Esophagus muscularis mucosa (tissue), 4 donors: ENCODE results near the gene KCNN1. TPM values are rescaled to one million over a fixed set of nuclear protein-coding genes. Genes with fewer than 3 reads are reported as not detected.

ENCODE experiments used
- DNase-seq: peaks from one replicate; pipeline ENCODE4 v3.0.0-alpha.2; 2017; ENCODE audit errors: extremely low spot score
- H3K27ac ChIP-seq, 4 donors: fragments of 200-600 bp; sonication (generic); replicated peaks in 1 of 4; 1 replicate in 3 of 4; 2 replicates in 1 of 4; pipeline ENCODE4 v1.5.1; 2016 to 2019; ENCODE audit warnings: mild to moderate bottlenecking in 1 of 4
- H3K27me3 ChIP-seq, 4 donors: fragments of 200-600 bp; sonication (generic); one replicate each; pipeline versions ENCODE4 v1.5.1 to v1.6.0; 2016 to 2019
- H3K36me3 ChIP-seq, 4 donors: fragments of 200-600 bp; sonication (generic); one replicate each; pipeline ENCODE4 v1.5.1; 2016 to 2019
- H3K4me1 ChIP-seq, 4 donors: fragments of 200-600 bp; sonication (generic); one replicate each; pipeline ENCODE4 v1.5.1; 2016 to 2019
- H3K4me3 ChIP-seq, 4 donors: fragments of 200-600 bp; sonication (generic); 1 replicate in 2 of 4; 2 replicates in 2 of 4; pipeline ENCODE4 v1.5.1; 2016 to 2019; ENCODE audit warnings: mild to moderate bottlenecking in 4 of 4, moderate library complexity in 1 of 4
- H3K9me3 ChIP-seq, 4 donors: fragments of 200-600 bp; sonication (generic); 1 replicate in 3 of 4; 2 replicates in 1 of 4; pipeline ENCODE4 v1.5.1; 2016 to 2019
- CTCF ChIP-seq, 3 experiments: fragments of 200-600 bp in 2 of 3; fragments of 450-650 bp in 1 of 3; sonication (generic) in 2 of 3; IDR thresholded peaks; one replicate each; pipeline ENCODE4 v1.5.1; 2017 to 2019; ENCODE audit warnings: antibody characterized with exemption in 3 of 3, mild to moderate bottlenecking in 2 of 3, moderate library complexity in 1 of 3
- EP300 ChIP-seq: sonication (generic); formaldehyde crosslinking; IDR thresholded peaks from one replicate; pipeline ENCODE4 v1.6.1; 2017; ENCODE audit warnings: antibody characterized with exemption
- POLR2A ChIP-seq: fragments of 450-650 bp; IDR thresholded peaks from one replicate; pipeline ENCODE4 v1.6.1; 2017; ENCODE audit warnings: antibody characterized with exemption, moderate library complexity, mild to moderate bottlenecking, low read depth
- POLR2AphosphoS5 ChIP-seq, 2 donors: sonication (generic); formaldehyde crosslinking; IDR thresholded peaks; one replicate each; pipeline ENCODE4 v1.6.1; 2017; ENCODE audit warnings: antibody characterized with exemption in 2 of 2
- WGBS: methylation state at CpG from one replicate; pipeline ENCODE4 v1.1.5; 2018; 5-methylcytosine and 5-hydroxymethylcytosine counted together
- intact Hi-C: fragments of 100-400 bp; cut with DNase I; formaldehyde crosslinking; loops from one replicate; pipeline ENCODE4 v1.15.1; 2023
- total RNA-seq, 4 donors: library from RNA; depleted of rRNA; stranded (reverse); fragments of >200 nt; gene quantifications; one replicate each; pipeline versions ENCODE4 v1.1.0 to v1.2.1, GENCODE V29; 2016

Gene KCNN1
- total RNA-seq, 4 donors from 2014 or later = 0.17 to 0.23 TPM; not detected in 2

GRCh38 chr19:18007044-18007916, 40.4 kb downstream of the KCNN1 start:
- Histone ChIP-seq H3K4me3 (peak overlapping the region; percentile 58 to 70 (median 65)), H3K4me1 (peaks cover 29 to 68% (median 54%) of the 10 kb centered on the region in 4 donors), H3K9me3 (no peaks in the 10 kb centered on the region), H3K27me3 (no peaks in the 10 kb centered on the region), H3K36me3 (peaks cover 29 to 49% (median 34%) of the 10 kb centered on the region in 4 donors), H3K27ac (peak overlapping the region; percentile 86 to 92 (median 89))
- intact Hi-C loops = loop anchor here (1.0 to 10.0 kb wide), 2 partner anchors 51 to 148 kb away; partner anchors contain the start of gene PIK3R2
- peak; percentile 96 for DNase-seq
- 0% methylated on average over 24 of the region's 46 CpGs for WGBS
- TF ChIP-seq POLR2AphosphoS5 (IDR thresholded peaks at IDR 0.05) = peak; percentile 76 to 89
- TF ChIP-seq POLR2A = peak; percentile 30
- TF ChIP-seq EP300 = no peak
- TF ChIP-seq CTCF (IDR thresholded peaks at IDR 0.05) = peak; percentile 98 to 99 (median 99)

- intact Hi-C loops = loop anchor here (1.0 to 10.0 kb wide), 2 partner anchors 50 to 147 kb away; partner anchors contain the start of gene PIK3R2
Observed at GRCh38 chr19:18007917-18008673, 41.2 kb downstream of the KCNN1 start, which contains the start of gene ARRDC2. TSS of gene ARRDC2 (plus strand) at chr19:18008170. CDS start at chr19:18008311, 141 bp downstream.

DNA sequence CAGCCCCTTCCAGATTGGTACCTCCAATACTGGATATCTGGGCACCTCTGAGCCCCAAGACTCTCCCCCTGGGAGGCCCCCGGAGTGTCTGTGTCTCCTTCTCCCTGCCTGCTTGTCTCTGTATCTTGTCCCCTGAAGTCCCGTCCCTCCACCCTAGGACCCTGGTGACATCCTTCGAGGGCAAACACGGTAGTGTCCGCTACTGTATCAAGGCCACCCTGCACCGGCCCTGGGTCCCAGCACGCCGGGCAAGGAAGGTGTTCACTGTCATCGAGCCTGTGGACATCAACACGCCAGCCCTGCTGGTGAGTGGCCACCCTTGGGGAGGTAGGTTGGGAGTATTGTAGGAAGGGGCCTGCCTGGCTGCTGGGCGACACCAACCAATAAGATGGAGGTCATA, 41.9 kb downstream of the KCNN1 start:
- DNase-seq = no peak
- Histone ChIP-seq H3K4me3 (peak overlapping the region; percentile 58 to 70 (median 65)), H3K4me1 (peaks cover 39 to 71% (median 61%) of the 10 kb centered on the region in 4 donors), H3K36me3 (peaks cover 39 to 60% (median 49%) of the 10 kb centered on the region in 4 donors), H3K27ac (peak overlapping the region; percentile 86 to 92 (median 89)), H3K9me3 (no peaks in the 10 kb centered on the region), H3K27me3 (no peaks in the 10 kb centered on the region)
- TF ChIP-seq CTCF (IDR thresholded peaks at IDR 0.05) (no peak), EP300 (no peak), POLR2AphosphoS5 (IDR thresholded peaks at IDR 0.05) (no peak), POLR2A (no peak)
- intact Hi-C loops = loop anchor here (10.0 kb wide), 1 partner anchor 146 kb away; the partner anchor contains the start of gene PIK3R2
- 96% methylated on average over 9 of the region's 11 CpGs for WGBS

More at GRCh38 chr19:18007917-18008673, 41.2 kb downstream of the KCNN1 start, which contains the start of gene ARRDC2:
- H3K9me3 ChIP-seq = no peaks in the 10 kb centered on the region
- peaks cover 37 to 53% (median 42%) of the 10 kb centered on the region in 4 donors for H3K36me3 ChIP-seq
- no peaks in the 10 kb centered on the region for H3K27me3 ChIP-seq
- 45% methylated on average over 12 of the region's 92 CpGs for WGBS
- peaks cover 33 to 68% (median 55%) of the 10 kb centered on the region in 4 donors for H3K4me1 ChIP-seq
- TF ChIP-seq POLR2A (peak; percentile 13), POLR2AphosphoS5 (IDR thresholded peaks at IDR 0.05) (peak; percentile 85 to 89), EP300 (no peak), CTCF (IDR thresholded peaks at IDR 0.05) (peak in 1 of 3 experiments; percentile 13)
- H3K4me3 ChIP-seq = peak within 1 kb of the TSS; percentile 58 to 70 (median 65)
- H3K27ac ChIP-seq = peak within 1 kb of the TSS; percentile 86 to 92 (median 89)
- DNase-seq = peak; percentile 98

- Histone ChIP-seq H3K36me3 (peaks cover 39 to 64% (median 52%) of the 10 kb centered on the region in 4 donors), H3K4me3 (peak overlapping the region; percentile 58 to 70 (median 65)), H3K9me3 (no peaks in the 10 kb centered on the region), H3K27me3 (no peaks in the 10 kb centered on the region), H3K4me1 (peaks cover 45 to 78% (median 67%) of the 10 kb centered on the region in 4 donors), H3K27ac (peak overlapping the region; percentile 86 to 92 (median 89))
- TF ChIP-seq EP300 (no peak), POLR2A (no peak), POLR2AphosphoS5 (IDR thresholded peaks at IDR 0.05) (no peak), CTCF (IDR thresholded peaks at IDR 0.05) (no peak)
- intact Hi-C loops = loop anchor here (10.0 kb wide), 1 partner anchor 145 kb away; the partner anchor contains the start of gene PIK3R2
- WGBS = 92% methylated on average over 23 of the region's 37 CpGs
- no peak for DNase-seq
Observed at GRCh38 chr19:18009412-18010066, 42.6 kb downstream of the KCNN1 start.
